Lower lobe of right lung (tissue), 2 donors: ENCODE results near the gene IMP3. TPM values are rescaled to one million over a fixed set of nuclear protein-coding genes. Genes with fewer than 3 reads are reported as not detected.

Experiments used
- ATAC-seq, 2 donors: fragments of 200-7000 bp; cut with Tn5 transposase; one replicate each; pipeline ENCODE4 v1.9.1; 2020 to 2022; ENCODE audit warnings: mild to moderate bottlenecking in 2 of 2, moderate library complexity in 2 of 2
- DNase-seq: peaks from one replicate; pipeline ENCODE4 v3.0.0-alpha.2; 2020
- H3K27ac ChIP-seq: fragments of 200-600 bp; one replicate; pipeline ENCODE4 v1.8.0; 2022
- H3K27me3 ChIP-seq: fragments of 200-600 bp; one replicate; pipeline ENCODE4 v1.8.0; 2022; ENCODE audit warnings: low read depth
- H3K36me3 ChIP-seq: fragments of 200-600 bp; one replicate; pipeline ENCODE4 v1.8.0; 2022; ENCODE audit warnings: mild to moderate bottlenecking
- H3K4me1 ChIP-seq: fragments of 200-600 bp; one replicate; pipeline ENCODE4 v1.8.0; 2022
- H3K4me3 ChIP-seq: fragments of 200-600 bp; one replicate; pipeline ENCODE4 v1.8.0; 2022; ENCODE audit warnings: mild to moderate bottlenecking
- H3K9me3 ChIP-seq: fragments of 200-600 bp; one replicate; pipeline ENCODE4 v1.8.0; 2022
- intact Hi-C: fragments of 100-400 bp; cut with DNase I; formaldehyde crosslinking; loops from one replicate; pipeline ENCODE4 v1.11.0; 2022
- total RNA-seq: library from RNA; stranded (reverse); fragmentation: NEBNext Ultra II Directional; extraction: Animal tissue kit (Norgen Biotek cat#: 25700); gene quantifications from one replicate; pipeline ENCODE4 v1.2.1, GENCODE V29; 2021
- TF ChIP-seq, protein P1 (sequence below): fragments of 200-600 bp; IDR thresholded peaks from one replicate; pipeline ENCODE4 v1.8.0; 2022; ENCODE audit warnings: antibody characterized with exemption, mild to moderate bottlenecking
- donor health status: DM: no; HTN: yes; CAD: no; lungs with severe emphysema.

Gene IMP3
- total RNA-seq, 1 donor from 2014 or later, result 56.5 TPM

DNA sequence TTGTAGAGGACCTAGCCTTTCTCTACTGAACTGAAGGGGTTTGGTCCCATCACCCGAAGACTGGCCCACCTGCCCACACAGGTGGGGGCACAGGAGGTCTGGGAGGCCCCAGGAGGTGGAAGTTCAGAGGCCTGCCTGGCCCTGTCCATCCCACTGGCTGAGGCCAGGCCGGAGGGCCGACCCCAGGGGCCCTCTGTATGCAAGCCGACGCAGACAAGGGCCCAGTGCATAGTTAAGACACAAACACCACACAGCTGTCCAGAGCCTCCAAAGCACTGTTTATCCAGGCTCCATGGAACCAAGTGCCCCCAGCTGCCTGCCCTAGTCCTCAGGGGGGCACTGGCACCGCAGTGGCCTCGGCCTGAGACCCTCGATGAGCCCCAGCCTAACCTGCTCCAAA lies 34.3 kb upstream of the IMP3 start:
- ATAC-seq (no peak), DNase-seq (no peak)
- TF ChIP-seq, protein P1, sequence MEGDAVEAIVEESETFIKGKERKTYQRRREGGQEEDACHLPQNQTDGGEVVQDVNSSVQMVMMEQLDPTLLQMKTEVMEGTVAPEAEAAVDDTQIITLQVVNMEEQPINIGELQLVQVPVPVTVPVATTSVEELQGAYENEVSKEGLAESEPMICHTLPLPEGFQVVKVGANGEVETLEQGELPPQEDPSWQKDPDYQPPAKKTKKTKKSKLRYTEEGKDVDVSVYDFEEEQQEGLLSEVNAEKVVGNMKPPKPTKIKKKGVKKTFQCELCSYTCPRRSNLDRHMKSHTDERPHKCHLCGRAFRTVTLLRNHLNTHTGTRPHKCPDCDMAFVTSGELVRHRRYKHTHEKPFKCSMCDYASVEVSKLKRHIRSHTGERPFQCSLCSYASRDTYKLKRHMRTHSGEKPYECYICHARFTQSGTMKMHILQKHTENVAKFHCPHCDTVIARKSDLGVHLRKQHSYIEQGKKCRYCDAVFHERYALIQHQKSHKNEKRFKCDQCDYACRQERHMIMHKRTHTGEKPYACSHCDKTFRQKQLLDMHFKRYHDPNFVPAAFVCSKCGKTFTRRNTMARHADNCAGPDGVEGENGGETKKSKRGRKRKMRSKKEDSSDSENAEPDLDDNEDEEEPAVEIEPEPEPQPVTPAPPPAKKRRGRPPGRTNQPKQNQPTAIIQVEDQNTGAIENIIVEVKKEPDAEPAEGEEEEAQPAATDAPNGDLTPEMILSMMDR, result no peak
- Histone ChIP-seq H3K9me3 (no peaks in the 10 kb centered on the region), H3K36me3 (no peaks in the 10 kb centered on the region), H3K27me3 (no peaks in the 10 kb centered on the region), H3K27ac (no peak overlapping the region), H3K4me1 (peaks cover 33% of the 10 kb centered on the region), H3K4me3 (no peak overlapping the region)
- intact Hi-C loops, result no loop called here

DNA sequence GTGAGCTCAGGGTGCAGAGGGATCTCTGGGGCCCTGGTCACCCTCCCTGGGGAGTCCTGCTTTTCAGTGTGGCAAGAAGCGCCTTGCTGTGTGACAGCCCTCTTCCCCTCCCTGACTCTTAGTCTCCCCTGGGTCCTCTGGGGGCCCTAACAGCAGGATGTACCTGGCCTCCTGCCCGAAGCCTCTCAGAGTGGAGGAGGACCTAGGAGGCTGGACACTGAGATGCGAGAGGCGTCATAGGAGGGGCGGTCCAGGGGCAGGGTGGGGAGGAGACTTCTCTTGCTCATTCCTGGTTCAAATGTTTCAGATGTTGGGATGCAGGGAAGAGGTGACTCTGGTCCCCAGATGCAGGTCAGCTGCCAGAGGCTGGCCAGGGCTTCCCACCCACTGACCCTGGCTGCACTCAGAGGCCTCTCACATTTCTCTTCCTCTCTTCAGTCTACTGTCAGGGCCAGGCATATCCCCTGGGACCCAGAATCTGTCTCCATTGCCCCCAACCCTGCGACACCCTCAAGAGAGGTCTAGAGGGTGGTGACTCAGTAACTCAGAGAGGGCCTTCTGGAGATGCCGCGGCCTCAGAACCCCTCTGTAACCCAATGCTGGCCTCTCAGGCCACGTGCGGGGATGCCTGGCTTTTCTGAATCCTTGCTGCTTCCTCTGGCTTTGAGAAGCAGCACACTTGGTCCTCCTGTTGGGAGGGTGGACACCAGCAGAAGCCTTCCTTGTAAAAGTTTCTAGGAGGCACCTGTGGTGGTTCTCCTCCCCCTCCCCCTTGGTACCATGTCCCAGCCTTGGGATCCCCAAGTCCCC lies 33.6 kb upstream of the IMP3 start:
- peak; percentile 67 to 74 for ATAC-seq
- H3K9me3 ChIP-seq, result no peaks in the 10 kb centered on the region
- H3K4me1 ChIP-seq, result peaks cover 33% of the 10 kb centered on the region
- H3K27ac ChIP-seq, result peak overlapping the region; percentile 77
- no peak overlapping the region for H3K4me3 ChIP-seq
- peak; percentile 74 for DNase-seq
- no peaks in the 10 kb centered on the region for H3K36me3 ChIP-seq
- no peaks in the 10 kb centered on the region for H3K27me3 ChIP-seq
- TF ChIP-seq, protein P1, result no peak
- intact Hi-C loops, result no loop called here

DNA sequence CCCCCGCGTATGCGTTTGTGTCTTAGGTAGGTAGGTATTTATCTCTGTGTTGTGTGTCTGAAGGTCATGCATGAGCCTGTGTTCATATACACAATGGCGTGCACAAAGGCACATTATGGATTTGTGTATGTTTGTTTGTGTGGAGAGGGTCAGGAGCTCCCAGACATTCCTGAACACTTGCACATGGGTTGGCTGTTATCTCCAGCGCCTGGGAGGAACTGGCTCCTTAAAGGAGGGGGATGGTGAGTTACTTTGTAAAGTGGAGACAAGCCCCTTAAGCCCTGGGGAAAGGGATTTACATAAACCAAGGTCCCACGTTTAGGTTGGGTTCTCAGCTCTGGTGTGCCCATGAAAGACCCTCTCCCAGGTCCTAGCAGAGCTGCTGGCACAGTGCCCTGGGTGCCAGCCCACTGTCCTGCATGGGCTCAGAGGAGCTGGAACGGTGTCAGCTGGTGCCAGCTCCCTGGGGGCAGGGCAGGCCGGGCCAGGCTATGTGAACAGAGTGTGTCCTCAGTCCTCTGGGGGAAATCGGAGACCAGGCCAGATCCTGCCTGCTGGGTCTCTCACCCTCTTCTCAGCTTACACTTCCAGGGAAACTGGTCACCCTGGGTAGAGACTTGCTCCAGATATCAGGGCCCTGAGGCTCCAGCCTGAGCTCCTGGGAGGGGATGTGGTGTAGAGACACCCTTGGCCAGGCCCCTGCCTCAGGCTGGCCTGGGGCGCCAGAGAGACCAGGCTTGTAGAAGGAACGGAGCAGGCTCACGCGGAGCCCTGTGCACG lies 32.8 kb upstream of the IMP3 start:
- H3K4me3 ChIP-seq, result no peak overlapping the region
- DNase-seq (no peak), ATAC-seq (peak; percentile 40 to 72)
- H3K9me3 ChIP-seq, result no peaks in the 10 kb centered on the region
- TF ChIP-seq, protein P1, result no peak
- H3K4me1 ChIP-seq, result peaks cover 33% of the 10 kb centered on the region
- intact Hi-C loops, result no loop called here
- no peaks in the 10 kb centered on the region for H3K36me3 ChIP-seq
- H3K27me3 ChIP-seq, result no peaks in the 10 kb centered on the region
- H3K27ac ChIP-seq, result peak overlapping the region; percentile 77

DNA sequence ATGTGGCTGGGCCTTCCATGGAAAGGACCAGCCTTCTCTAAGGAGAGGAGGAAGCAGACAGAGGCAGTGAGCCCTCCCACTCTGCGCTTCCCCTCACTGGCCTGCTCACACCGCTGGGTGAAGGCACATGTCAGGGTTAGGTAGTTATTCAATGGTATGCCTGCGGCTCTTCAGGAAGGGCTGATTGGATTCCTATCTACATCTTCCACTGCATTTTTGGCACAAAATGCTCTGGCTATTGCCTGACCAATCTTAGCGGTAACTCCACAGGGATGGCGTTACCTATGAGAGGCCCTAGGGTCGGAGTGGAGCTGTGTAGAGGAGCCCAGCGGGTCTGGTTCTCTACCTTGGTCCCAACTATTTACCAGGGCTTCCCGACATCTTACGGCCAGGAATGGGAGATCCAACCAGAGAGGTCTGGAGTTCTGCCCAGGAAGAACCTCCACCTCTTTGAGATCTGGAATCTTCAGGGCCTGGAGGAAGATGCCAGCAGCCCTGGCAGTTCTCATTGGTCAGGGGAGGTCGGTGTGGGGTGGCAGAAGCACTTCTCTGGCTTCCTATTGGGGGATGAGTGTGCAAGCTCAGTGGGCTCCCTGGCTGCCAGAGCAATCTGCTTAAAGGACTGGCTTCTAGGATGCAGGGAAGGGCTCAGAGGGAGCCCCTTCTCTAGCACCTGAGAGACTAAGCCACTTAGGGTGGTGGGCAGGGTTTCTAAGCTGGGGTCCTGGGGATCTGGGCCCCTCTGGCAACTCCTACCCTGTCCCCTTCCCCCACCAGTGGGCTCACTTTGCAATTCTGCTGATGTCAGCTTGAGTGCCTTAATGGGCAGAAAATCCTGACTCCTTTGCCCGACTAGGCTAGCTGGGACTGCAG lies 31.9 kb upstream of the IMP3 start:
- Histone ChIP-seq H3K27ac (peak overlapping the region; percentile 77), H3K4me3 (no peak overlapping the region)
- intact Hi-C loops, result no loop called here

DNA sequence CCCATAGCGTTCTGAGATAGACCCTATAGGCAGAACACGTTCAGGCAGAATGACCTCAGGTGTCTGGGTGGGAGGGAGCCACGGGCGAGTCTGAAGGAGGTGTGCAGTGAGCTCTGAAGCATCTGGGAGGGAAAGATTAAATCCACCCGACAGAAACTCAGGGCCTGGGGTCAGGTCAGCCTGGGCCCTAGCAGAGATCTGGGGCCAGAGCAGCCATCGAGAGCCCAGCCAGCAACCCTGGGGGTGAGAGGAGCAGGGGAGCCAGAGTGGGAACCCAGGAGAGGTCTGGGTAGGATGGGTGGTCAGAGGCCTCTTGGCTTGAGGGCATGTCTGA lies 29.8 kb upstream of the IMP3 start:
- Histone ChIP-seq H3K27me3 (no peaks in the 10 kb centered on the region), H3K4me1 (peaks cover 45% of the 10 kb centered on the region), H3K9me3 (no peaks in the 10 kb centered on the region), H3K4me3 (no peak overlapping the region), H3K36me3 (no peaks in the 10 kb centered on the region), H3K27ac (no peak overlapping the region)
- intact Hi-C loops, result no loop called here
- TF ChIP-seq, protein P1, result no peak
- ATAC-seq (no peak), DNase-seq (no peak)

More for the DNA sequence above, 31.9 kb upstream of the IMP3 start:
- peaks cover 41% of the 10 kb centered on the region for H3K4me1 ChIP-seq
- DNase-seq (no peak), ATAC-seq (no peak)
- H3K36me3 ChIP-seq, result no peaks in the 10 kb centered on the region
- no peaks in the 10 kb centered on the region for H3K27me3 ChIP-seq
- no peaks in the 10 kb centered on the region for H3K9me3 ChIP-seq
- TF ChIP-seq, protein P1, result no peak
